K562 (cell line): ENCODE data around the gene ACSBG1. TPM values are rescaled to one million over a fixed set of nuclear protein-coding genes. Genes with fewer than 3 reads are reported as not detected.

Experiments
- CBFA2T2 ChIP-seq: fragments of 450-650 bp; conservative IDR thresholded peaks from 2 replicates; pipeline ENCODE4 v1.6.1; 2017; ENCODE audit warnings: mild to moderate bottlenecking
- CBFB ChIP-seq: sonication (generic); formaldehyde crosslinking; IDR thresholded peaks from 2 replicates; pipeline ENCODE4 v1.4.0; 2020; ENCODE audit warnings: mild to moderate bottlenecking, missing genetic modification reagents
- CCNT2 ChIP-seq: IDR thresholded peaks from 2 replicates; pipeline ENCODE4 v1.6.1; 2011; ENCODE audit warnings: borderline replicate concordance, low read depth, mild to moderate bottlenecking, moderate library complexity, mixed read lengths, low read length; ENCODE audit not compliant: insufficient read length; ENCODE audit errors: extremely low read depth
- CTBP1 ChIP-seq: fragments of 450-650 bp; IDR thresholded peaks from 2 replicates; pipeline ENCODE4 v1.6.1; 2016; ENCODE audit warnings: borderline replicate concordance
- GTF2F1 ChIP-seq: IDR thresholded peaks from 2 replicates; pipeline ENCODE4 v1.6.1; 2011; ENCODE audit warnings: low read depth, low read length, improper control_type of control experiment
- JUN ChIP-seq, 2 experiments: sonication (generic) in 1 of 2; formaldehyde crosslinking in 1 of 2; IDR thresholded peaks; 2 replicates each; pipeline versions ENCODE4 v1.6.1 to v1.8.0; 2012 to 2022; ENCODE audit warnings: borderline replicate concordance in 2 of 2, mild to moderate bottlenecking in 2 of 2, improper control_type of control experiment in 1 of 2, low read depth in 1 of 2, low read length in 1 of 2, missing genetic modification reagents in 1 of 2
- MED1 ChIP-seq: sonication (generic); formaldehyde crosslinking; IDR thresholded peaks from 2 replicates; pipeline ENCODE4 v1.8.1; 2023; ENCODE audit warnings: missing genetic modification reagents, borderline replicate concordance
- MTA1 ChIP-seq: fragments of 450-650 bp; IDR thresholded peaks from 2 replicates; pipeline ENCODE4 v1.6.1; 2017; ENCODE audit warnings: borderline replicate concordance
- NFIC ChIP-seq: fragments of 450-650 bp; IDR thresholded peaks from 2 replicates; pipeline ENCODE4 v1.6.1; 2017; ENCODE audit warnings: mild to moderate bottlenecking, inconsistent platforms
- OTX1 ChIP-seq: fragments of 450-650 bp; formaldehyde crosslinking; IDR thresholded peaks from 2 replicates; pipeline ENCODE4 v1.4.0; 2022; ENCODE audit warnings: mild to moderate bottlenecking
- PHF21A ChIP-seq: fragments of 450-650 bp; IDR thresholded peaks from 2 replicates; pipeline ENCODE4 v1.6.1; 2017; ENCODE audit warnings: low read depth, borderline replicate concordance
- RAD21 ChIP-seq, 2 experiments: fragments of 250-450 bp in 1 of 2; fragments of 450-650 bp in 1 of 2; sonication (Bioruptor Pico) in 1 of 2; formaldehyde crosslinking in 1 of 2; IDR thresholded peaks in 1 of 2; conservative IDR thresholded peaks in 1 of 2; 2 replicates each; pipeline versions ENCODE4 v1.4.0 to v1.8.0; 2020 to 2022; ENCODE audit warnings: mild to moderate bottlenecking in 2 of 2, moderate library complexity in 1 of 2
- RNF2 ChIP-seq: sonication (generic); IDR thresholded peaks from 2 replicates; pipeline ENCODE4 v1.6.1; 2016
- SOX6 ChIP-seq: fragments of 450-650 bp; IDR thresholded peaks from 2 replicates; pipeline ENCODE4 v1.6.1; 2014; ENCODE audit warnings: mild to moderate bottlenecking
- TAF15 ChIP-seq: fragments of 200-400 bp; formaldehyde crosslinking; IDR thresholded peaks from 2 replicates; pipeline ENCODE4 v1.6.1; 2017; ENCODE audit warnings: mild to moderate bottlenecking, low read depth, low read length, moderate library complexity
- THRAP3 ChIP-seq: fragments of 450-650 bp; IDR thresholded peaks from 2 replicates; pipeline ENCODE4 v1.6.1; 2016; ENCODE audit warnings: mild to moderate bottlenecking, inconsistent platforms, borderline replicate concordance
- ZNF263 ChIP-seq: sonication (generic); formaldehyde crosslinking; IDR thresholded peaks from 2 replicates; pipeline ENCODE4 v1.8.0; 2022; ENCODE audit warnings: mild to moderate bottlenecking, missing genetic modification reagents, borderline replicate concordance
- ZNF311 ChIP-seq: fragments of 250-450 bp; sonication (Bioruptor Pico); IDR thresholded peaks from 2 replicates; pipeline ENCODE4 v1.4.0; 2020; ENCODE audit warnings: mild to moderate bottlenecking, moderate library complexity
- ZNF354B ChIP-seq: fragments of 250-450 bp; sonication (Bioruptor Pico); IDR thresholded peaks from 2 replicates; pipeline ENCODE4 v1.4.0; 2020
- ZNF436 ChIP-seq: fragments of 250-450, 450-650 bp; sonication (Bioruptor Pico); formaldehyde crosslinking; IDR thresholded peaks from 2 replicates; pipeline ENCODE4 v1.7.0; 2020; ENCODE audit warnings: mild to moderate bottlenecking
- polyA plus RNA-seq, 8 experiments: library from polyadenylated mRNA; depleted of rRNA in 4 of 8; stranded (reverse) in 5 of 8; unstranded in 3 of 8; fragments of >200 nt; fragmentation: Nextera tagmentation in 2 of 8; fragmentation: Illumina TruSeq in 1 of 8; extraction: Ambion mirVana in 2 of 8; extraction: Trizol in 1 of 8; gene quantifications; 2 replicates each; pipeline versions ENCODE4 v1.2.1 to v1.2.3, GENCODE V29; 2011 to 2014; ENCODE audit warnings: inconsistent platforms in 1 of 8, missing spikeins in 1 of 8
- total RNA-seq, 7 experiments: library from RNA; depleted of rRNA in 6 of 7; stranded (reverse); fragments of >200 nt in 6 of 7; fragmentation: Illumina TruSeq in 2 of 7; extraction: Trizol in 2 of 7; gene quantifications; 2 replicates each; pipeline versions ENCODE4 v1.2.1 to v1.2.3, GENCODE V29; 2011 to 2021; ENCODE audit warnings: low replicate concordance in 1 of 7
- TF ChIP-seq, protein P1 (sequence below): fragments of 250-450 bp; sonication (Bioruptor Pico); IDR thresholded peaks from 2 replicates; pipeline ENCODE4 v1.9.0; 2021; ENCODE audit warnings: mild to moderate bottlenecking, inconsistent platforms
- TF ChIP-seq, protein P2 (sequence below): fragments of 250-450 bp; sonication (Bioruptor Pico); IDR thresholded peaks from 2 replicates; pipeline ENCODE4 v1.8.0; 2022; ENCODE audit warnings: moderate library complexity, mild to moderate bottlenecking, inconsistent platforms
- TF ChIP-seq, protein P3 (sequence below): fragments of 450-650 bp; IDR thresholded peaks from 2 replicates; pipeline ENCODE4 v1.6.1; 2016; ENCODE audit warnings: low read depth, mild to moderate bottlenecking, moderate library complexity

Gene ACSBG1
- total and polyA plus RNA-seq, 9 of the 15 experiments (the other 6 are each of a cell fraction or from before 2014, with no cell fraction given): 0.36 to 6.4 (median 2.5) TPM

DNA sequence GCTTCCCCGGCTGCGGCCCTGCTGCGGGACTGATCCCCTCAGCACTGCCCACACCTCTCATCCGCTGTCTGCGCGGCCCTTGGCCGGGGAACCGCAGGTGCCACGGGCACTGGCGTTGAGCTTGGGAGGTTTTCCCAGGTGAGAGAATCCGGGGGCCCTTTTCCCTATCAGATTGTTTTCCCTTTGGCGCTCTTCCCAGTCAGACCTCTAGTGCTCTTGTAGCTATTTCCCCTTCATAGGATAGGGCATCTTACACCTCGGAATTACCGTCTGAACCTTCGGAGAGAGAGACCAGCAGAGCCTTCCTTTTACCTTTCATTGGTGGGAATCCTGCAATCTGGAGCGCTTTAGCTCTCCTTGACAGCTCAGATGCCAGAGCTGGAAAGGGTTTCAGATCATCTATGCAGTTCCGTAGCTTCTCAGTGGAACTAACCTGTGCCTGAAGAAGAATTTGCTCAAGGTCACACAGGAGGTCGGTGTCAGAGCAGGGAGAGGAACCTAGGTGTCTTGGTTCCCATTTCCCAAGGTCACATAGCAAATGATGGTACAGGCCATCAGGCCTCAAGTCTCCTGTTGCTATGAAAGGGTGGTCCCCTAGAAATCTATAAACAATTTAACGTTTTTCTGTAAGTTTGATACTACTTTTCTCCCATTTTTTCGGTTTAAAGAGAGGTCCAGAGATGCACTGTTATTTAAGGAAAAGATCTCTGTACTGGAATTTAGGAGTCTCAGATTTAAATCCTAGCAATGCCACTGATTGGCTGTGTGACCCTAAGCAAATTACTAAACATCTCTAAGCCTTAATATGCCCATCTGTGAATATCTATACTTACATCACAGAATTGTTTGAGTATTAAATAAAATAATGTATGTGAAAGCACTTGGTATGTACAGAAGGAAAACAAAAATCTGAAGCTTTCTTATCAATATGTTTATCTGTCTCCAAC, 84.3 kb downstream of the ACSBG1 start (continued):
- TF ChIP-seq TAF15 (no peak), ZNF354B (CRISPR knock-in tag) (no peak), PHF21A (0 out of 2 replicates have a peak, but pooled peaks have one; percentile 28), CTBP1 (0 out of 2 replicates have a peak, but pooled peaks have one; percentile 22), ZNF311 (CRISPR knock-in tag) (no peak), RNF2 (no peak), GTF2F1 (no peak), CBFB (CRISPR knock-in tag) (no peak), RAD21 (CRISPR knock-in tag; conservative IDR thresholded peaks at IDR 0.05 in 1 of 2, IDR thresholded peaks at IDR 0.05 in 1 of 2) (no peak), ZNF263 (CRISPR knock-in tag) (no peak), JUN (IDR thresholded peaks at IDR 0.05; ENCODE audit: borderline replicate concordance, low read depth, low read length) (no peak), JUN (CRISPR knock-in tag; IDR thresholded peaks at IDR 0.05; ENCODE audit: borderline replicate concordance) (no peak), SOX6 (no peak), CCNT2 (peak; percentile 2), THRAP3 (no peak), ZNF436 (CRISPR knock-in tag) (no peak), OTX1 (no peak), CBFA2T2 (no peak), MTA1 (no peak), NFIC (peak; percentile 7; the same call in 1 of the 2 replicates), MED1 (CRISPR knock-in tag) (no peak)
- TF ChIP-seq, protein P1, sequence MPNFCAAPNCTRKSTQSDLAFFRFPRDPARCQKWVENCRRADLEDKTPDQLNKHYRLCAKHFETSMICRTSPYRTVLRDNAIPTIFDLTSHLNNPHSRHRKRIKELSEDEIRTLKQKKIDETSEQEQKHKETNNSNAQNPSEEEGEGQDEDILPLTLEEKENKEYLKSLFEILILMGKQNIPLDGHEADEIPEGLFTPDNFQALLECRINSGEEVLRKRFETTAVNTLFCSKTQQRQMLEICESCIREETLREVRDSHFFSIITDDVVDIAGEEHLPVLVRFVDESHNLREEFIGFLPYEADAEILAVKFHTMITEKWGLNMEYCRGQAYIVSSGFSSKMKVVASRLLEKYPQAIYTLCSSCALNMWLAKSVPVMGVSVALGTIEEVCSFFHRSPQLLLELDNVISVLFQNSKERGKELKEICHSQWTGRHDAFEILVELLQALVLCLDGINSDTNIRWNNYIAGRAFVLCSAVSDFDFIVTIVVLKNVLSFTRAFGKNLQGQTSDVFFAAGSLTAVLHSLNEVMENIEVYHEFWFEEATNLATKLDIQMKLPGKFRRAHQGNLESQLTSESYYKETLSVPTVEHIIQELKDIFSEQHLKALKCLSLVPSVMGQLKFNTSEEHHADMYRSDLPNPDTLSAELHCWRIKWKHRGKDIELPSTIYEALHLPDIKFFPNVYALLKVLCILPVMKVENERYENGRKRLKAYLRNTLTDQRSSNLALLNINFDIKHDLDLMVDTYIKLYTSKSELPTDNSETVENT (CRISPR knock-in tag): no peak
- TF ChIP-seq, protein P2, sequence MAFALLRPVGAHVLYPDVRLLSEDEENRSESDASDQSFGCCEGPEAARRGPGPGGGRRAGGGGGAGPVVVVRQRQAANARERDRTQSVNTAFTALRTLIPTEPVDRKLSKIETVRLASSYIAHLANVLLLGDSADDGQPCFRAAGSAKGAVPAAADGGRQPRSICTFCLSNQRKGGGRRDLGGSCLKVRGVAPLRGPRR: no peak
- TF ChIP-seq, protein P3, sequence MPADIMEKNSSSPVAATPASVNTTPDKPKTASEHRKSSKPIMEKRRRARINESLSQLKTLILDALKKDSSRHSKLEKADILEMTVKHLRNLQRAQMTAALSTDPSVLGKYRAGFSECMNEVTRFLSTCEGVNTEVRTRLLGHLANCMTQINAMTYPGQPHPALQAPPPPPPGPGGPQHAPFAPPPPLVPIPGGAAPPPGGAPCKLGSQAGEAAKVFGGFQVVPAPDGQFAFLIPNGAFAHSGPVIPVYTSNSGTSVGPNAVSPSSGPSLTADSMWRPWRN: no peak
